ENCODE data around the gene KRTAP10-4. TPM values are rescaled to one million over a fixed set of nuclear protein-coding genes. Genes with fewer than 3 reads are reported as not detected.
"Not testable (repeated sequence)": the region's sequence is repeated elsewhere in the genome, so short reads cannot be mapped to it uniquely, and the experiment has no call there.

The KRTAP10-4 gene
- polyA plus RNA-seq, 1 of the 3 experiments (the other 2 are of a cell fraction), result not detected

GRCh38 chr21:44548922-44549321, 24.6 kb upstream of the KRTAP10-4 start:
- Histone ChIP-seq H3K79me2 (ENCODE audit: insufficient read depth) (no peaks in the 10 kb centered on the region), H3K9me2 (no peaks in the 10 kb centered on the region), H3K9ac (no peak overlapping the region), H4K20me1 (ENCODE audit: insufficient read depth) (no peaks in the 10 kb centered on the region), H2AFZ (ENCODE audit: low read depth) (no peak overlapping the region), H3K4me3 (ENCODE audit: low read depth in 2 of 2, low read length in 1 of 2) (no peak overlapping the region), H3K4me2 (no peak overlapping the region), H3K27me3 (ENCODE audit: insufficient read depth) (peaks cover 24% of the 10 kb centered on the region), H3K9me3 (no peaks in the 10 kb centered on the region), H3F3A (replicated peaks; ENCODE audit: insufficient read depth) (no peaks in the 10 kb centered on the region), H3K27ac (ENCODE audit: low read depth in 2 of 2, low read length in 1 of 2) (no peak overlapping the region), H3K36me3 (replicated peaks in 1 of 2; ENCODE audit: control insufficient read depth in 1 of 2, insufficient read depth in 2 of 2, low read length in 1 of 2) (no peaks in the 10 kb centered on the region), H3K4me1 (ENCODE audit: control insufficient read depth in 1 of 2, insufficient read depth in 2 of 2, low read depth in 1 of 2, low read length in 1 of 2) (no peaks in the 10 kb centered on the region)
- TF ChIP-seq TAF1 (IDR thresholded peaks at IDR 0.05; ENCODE audit: borderline replicate concordance, low read depth, low read length) (no peak), FOSL2 (IDR thresholded peaks at IDR 0.05; ENCODE audit: borderline replicate concordance, low read depth) (no peak), YY1 (IDR thresholded peaks at IDR 0.05; ENCODE audit: low read depth) (no peak), TEAD4 (IDR thresholded peaks at IDR 0.05; ENCODE audit: borderline replicate concordance, insufficient read depth) (no peak), SMC3 (IDR thresholded peaks at IDR 0.05; ENCODE audit: low read depth, low read length) (no peak), SIN3A (IDR thresholded peaks at IDR 0.05; ENCODE audit: borderline replicate concordance, low read depth, low read length) (no peak), JUND (IDR thresholded peaks at IDR 0.05) (no peak), EP300 (IDR thresholded peaks at IDR 0.05; ENCODE audit: borderline replicate concordance in 1 of 2, low read depth in 1 of 2, low read length in 1 of 2) (no peak), GATA2 (CRISPR knock-in tag; IDR thresholded peaks at IDR 0.05) (no peak)
- no peak for DNase-seq
- ChIA-PET CTCF (interaction anchor here (1.0 kb wide), 1 partner anchor 39 kb away, joined by 3 read pairs; no protein-coding TSS in a partner anchor), POLR2A (no interaction called here)
- whole genome bisulfite sequencing (ENCODE audit: low lambda C conversion rate), result 51% methylated on average over 14 of the region's 14 CpGs

GRCh38 chr21:44549525-44550211, 23.9 kb upstream of the KRTAP10-4 start:
- Histone ChIP-seq H3K9me2 (no peaks in the 10 kb centered on the region), H3K4me3 (ENCODE audit: low read depth in 2 of 2, low read length in 1 of 2) (no peak overlapping the region), H3K9ac (no peak overlapping the region), H3K4me2 (no peak overlapping the region), H3K27ac (ENCODE audit: low read depth in 2 of 2, low read length in 1 of 2) (no peak overlapping the region), H3K27me3 (ENCODE audit: insufficient read depth) (peaks cover 31% of the 10 kb centered on the region), H3K79me2 (ENCODE audit: insufficient read depth) (no peaks in the 10 kb centered on the region), H3K36me3 (replicated peaks in 1 of 2; ENCODE audit: control insufficient read depth in 1 of 2, insufficient read depth in 2 of 2, low read length in 1 of 2) (no peaks in the 10 kb centered on the region), H3F3A (replicated peaks; ENCODE audit: insufficient read depth) (no peaks in the 10 kb centered on the region), H2AFZ (ENCODE audit: low read depth) (no peak overlapping the region), H3K4me1 (ENCODE audit: control insufficient read depth in 1 of 2, insufficient read depth in 2 of 2, low read depth in 1 of 2, low read length in 1 of 2) (no peaks in the 10 kb centered on the region), H3K9me3 (no peaks in the 10 kb centered on the region), H4K20me1 (ENCODE audit: insufficient read depth) (no peaks in the 10 kb centered on the region)
- ChIA-PET POLR2A (no interaction called here), CTCF (interaction anchor here (1.0 kb wide), 1 partner anchor 40 kb away, joined by 3 read pairs; no protein-coding TSS in a partner anchor)
- WGBS (ENCODE audit: low lambda C conversion rate), result 45% methylated on average over 14 of the region's 25 CpGs
- TF ChIP-seq, protein P1, sequence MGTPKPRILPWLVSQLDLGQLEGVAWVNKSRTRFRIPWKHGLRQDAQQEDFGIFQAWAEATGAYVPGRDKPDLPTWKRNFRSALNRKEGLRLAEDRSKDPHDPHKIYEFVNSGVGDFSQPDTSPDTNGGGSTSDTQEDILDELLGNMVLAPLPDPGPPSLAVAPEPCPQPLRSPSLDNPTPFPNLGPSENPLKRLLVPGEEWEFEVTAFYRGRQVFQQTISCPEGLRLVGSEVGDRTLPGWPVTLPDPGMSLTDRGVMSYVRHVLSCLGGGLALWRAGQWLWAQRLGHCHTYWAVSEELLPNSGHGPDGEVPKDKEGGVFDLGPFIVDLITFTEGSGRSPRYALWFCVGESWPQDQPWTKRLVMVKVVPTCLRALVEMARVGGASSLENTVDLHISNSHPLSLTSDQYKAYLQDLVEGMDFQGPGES (IDR thresholded peaks at IDR 0.05; ENCODE audit: low read depth, low read length), result no peak
- TF ChIP-seq RFX5 (IDR thresholded peaks at IDR 0.05; ENCODE audit: low read length) (no peak), RCOR1 (IDR thresholded peaks at IDR 0.05; ENCODE audit: low read length) (no peak), SMC3 (IDR thresholded peaks at IDR 0.05; ENCODE audit: low read depth, low read length) (no peak), POLR2AphosphoS5 (IDR thresholded peaks at IDR 0.05; ENCODE audit: low read depth, low read length) (no peak), PBX3 (IDR thresholded peaks at IDR 0.05) (no peak), NFIC (IDR thresholded peaks at IDR 0.05; ENCODE audit: borderline replicate concordance) (no peak), MEF2A (IDR thresholded peaks at IDR 0.05; ENCODE audit: borderline replicate concordance, low read depth) (no peak), RAD21 (IDR thresholded peaks at IDR 0.05; ENCODE audit: low read length) (no peak), TAF1 (IDR thresholded peaks at IDR 0.05; ENCODE audit: borderline replicate concordance, low read depth, low read length) (no peak), JUND (IDR thresholded peaks at IDR 0.05) (no peak), YY1 (IDR thresholded peaks at IDR 0.05; ENCODE audit: low read depth) (no peak)
- TF ChIP-seq, protein P2, sequence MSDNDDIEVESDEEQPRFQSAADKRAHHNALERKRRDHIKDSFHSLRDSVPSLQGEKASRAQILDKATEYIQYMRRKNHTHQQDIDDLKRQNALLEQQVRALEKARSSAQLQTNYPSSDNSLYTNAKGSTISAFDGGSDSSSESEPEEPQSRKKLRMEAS (IDR thresholded peaks at IDR 0.05; ENCODE audit: low read depth), result no peak
- no peak for DNase-seq

DNA sequence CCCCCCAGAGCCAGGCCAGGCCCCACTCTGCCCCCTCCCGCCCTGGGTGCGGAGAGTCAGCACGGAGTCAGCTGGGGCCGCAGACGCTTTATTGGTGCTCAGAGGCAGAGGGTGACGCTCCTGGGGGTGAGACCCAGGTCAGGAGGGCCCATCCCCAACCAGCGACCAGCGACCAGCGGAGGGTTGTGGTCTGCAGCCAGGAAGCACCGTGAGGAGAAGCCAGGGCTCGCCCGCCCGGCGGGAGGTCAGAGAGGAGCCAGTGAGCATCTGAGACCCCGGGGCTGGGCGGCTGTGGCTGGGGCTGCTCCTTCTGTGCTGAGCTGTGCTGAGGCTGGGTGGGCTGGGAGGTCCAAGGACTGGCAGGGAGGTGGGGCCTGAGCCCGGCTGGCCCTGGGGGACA, 23.2 kb upstream of the KRTAP10-4 start:
- H3K4me3 ChIP-seq (ENCODE audit: low read depth in 2 of 2, low read length in 1 of 2); H3K9ac ChIP-seq; H3K79me2 ChIP-seq (ENCODE audit: insufficient read depth); H3K27ac ChIP-seq (ENCODE audit: low read depth in 2 of 2, low read length in 1 of 2); DNase-seq; H3F3A ChIP-seq (replicated peaks; ENCODE audit: insufficient read depth); CTCF ChIA-PET; H4K20me1 ChIP-seq (ENCODE audit: insufficient read depth); H3K4me1 ChIP-seq (ENCODE audit: control insufficient read depth in 1 of 2, insufficient read depth in 2 of 2, low read depth in 1 of 2, low read length in 1 of 2); H3K9me3 ChIP-seq; H3K9me2 ChIP-seq; H3K4me2 ChIP-seq; H2AFZ ChIP-seq (ENCODE audit: low read depth); H3K36me3 ChIP-seq (replicated peaks in 1 of 2; ENCODE audit: control insufficient read depth in 1 of 2, insufficient read depth in 2 of 2, low read length in 1 of 2): not testable (repeated sequence)
- POLR2A ChIA-PET, result interaction anchor here (0.6 kb wide), 1 partner anchor 25 kb away, joined by 3 read pairs; no protein-coding TSS in a partner anchor
- H3K27me3 ChIP-seq (ENCODE audit: insufficient read depth), result peaks cover 38% of the 10 kb centered on the region
- WGBS (ENCODE audit: low lambda C conversion rate), result 42% methylated on average over 10 of the region's 17 CpGs
